Cardiac ventricle fibroblast (primary cell): Measurements from ENCODE around the gene LRP11. TPM values are rescaled to one million over a fixed set of nuclear protein-coding genes. Genes with fewer than 3 reads are reported as not detected.

Source experiments
- total RNA-seq: library from RNA; depleted of rRNA; stranded (reverse); fragments of >200 nt; gene quantifications from 2 replicates; pipeline ENCODE4 v1.2.3, GENCODE V29; 2015

LRP11 gene, protein sequence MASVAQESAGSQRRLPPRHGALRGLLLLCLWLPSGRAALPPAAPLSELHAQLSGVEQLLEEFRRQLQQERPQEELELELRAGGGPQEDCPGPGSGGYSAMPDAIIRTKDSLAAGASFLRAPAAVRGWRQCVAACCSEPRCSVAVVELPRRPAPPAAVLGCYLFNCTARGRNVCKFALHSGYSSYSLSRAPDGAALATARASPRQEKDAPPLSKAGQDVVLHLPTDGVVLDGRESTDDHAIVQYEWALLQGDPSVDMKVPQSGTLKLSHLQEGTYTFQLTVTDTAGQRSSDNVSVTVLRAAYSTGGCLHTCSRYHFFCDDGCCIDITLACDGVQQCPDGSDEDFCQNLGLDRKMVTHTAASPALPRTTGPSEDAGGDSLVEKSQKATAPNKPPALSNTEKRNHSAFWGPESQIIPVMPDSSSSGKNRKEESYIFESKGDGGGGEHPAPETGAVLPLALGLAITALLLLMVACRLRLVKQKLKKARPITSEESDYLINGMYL
- 26.2 and 44.3 TPM in 2 replicates for total RNA-seq

DNA sequence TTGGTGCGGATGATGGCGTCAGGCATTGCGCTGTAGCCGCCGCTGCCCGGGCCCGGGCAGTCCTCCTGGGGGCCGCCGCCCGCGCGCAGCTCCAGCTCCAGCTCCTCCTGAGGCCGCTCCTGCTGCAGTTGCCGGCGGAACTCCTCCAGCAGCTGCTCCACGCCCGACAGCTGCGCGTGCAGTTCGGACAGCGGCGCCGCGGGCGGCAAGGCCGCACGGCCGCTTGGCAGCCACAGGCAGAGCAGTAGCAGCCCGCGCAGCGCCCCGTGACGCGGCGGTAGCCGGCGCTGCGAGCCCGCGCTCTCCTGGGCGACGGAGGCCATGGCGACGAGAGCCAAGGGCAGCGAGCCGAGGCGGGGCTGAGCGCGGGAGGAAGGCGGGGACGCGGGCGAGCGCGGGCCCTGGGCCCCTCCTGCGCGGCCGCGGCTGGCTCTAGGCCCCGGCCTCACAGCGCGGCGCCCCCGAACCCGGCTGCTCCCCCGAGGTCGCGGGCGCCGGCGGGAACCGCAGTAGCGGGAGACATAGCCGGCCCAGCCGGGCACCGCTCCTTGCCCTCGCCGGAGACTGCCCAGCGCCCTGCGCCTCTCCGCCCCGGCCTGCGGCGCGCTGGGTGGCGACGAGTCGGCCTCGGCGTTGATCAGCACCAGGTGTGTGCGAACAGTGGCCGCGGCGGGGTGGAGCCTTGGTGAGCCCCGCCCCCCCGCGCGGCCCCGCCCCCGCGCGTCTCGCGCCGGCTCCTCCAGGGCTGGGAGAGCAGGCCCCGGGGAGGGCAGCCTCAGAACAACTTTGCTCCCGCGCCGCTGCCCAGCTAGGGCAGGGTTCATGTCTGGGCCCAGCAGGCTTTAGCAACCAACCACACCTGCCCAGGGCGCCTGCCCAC is at the start of gene LRP11:
Gene LRP11 (minus strand): TSS at position 662 of the 880 bp plus-strand sequence. CDS start 339 bp downstream, at position 323.

GRCh38 chr6:149897855-149898744 is 33.9 kb upstream of the LRP11 start, which contains the start of gene RAET1E:
Gene RAET1E (minus strand): TSS chr6:149898113. CDS start chr6:149890901, 7,212 bp downstream.

Other genes starting within 250 kb of the LRP11 start
- gene KATNA1, start 215.6 kb downstream of the LRP11 start, total RNA-seq = 10.7 and 27.5 TPM in 2 replicates
- gene LATS1, start 146.3 kb downstream of the LRP11 start, total RNA-seq = 12.5 and 17.7 TPM in 2 replicates
- gene NUP43, start 117.8 kb downstream of the LRP11 start, total RNA-seq = 24.4 and 27.1 TPM in 2 replicates
- gene PCMT1, start 114.6 kb downstream of the LRP11 start, total RNA-seq = 91.9 and 98.0 TPM in 2 replicates
- gene RAET1E, start 33.8 kb upstream of the LRP11 start, total RNA-seq = 0.06 TPM in 1 of 2 replicates, not detected in the other
- gene RAET1G, start 58.8 kb upstream of the LRP11 start, total RNA-seq = 1.9 and 2.8 TPM in 2 replicates
- 0.62 and 1.8 TPM in 2 replicates for gene ULBP2, start 77.7 kb upstream of the LRP11 start, total RNA-seq
- gene ULBP1, start 99.6 kb upstream of the LRP11 start, total RNA-seq = 0.06 and 0.10 TPM in 2 replicates
- gene RAET1L, start 161.2 kb upstream of the LRP11 start, total RNA-seq = not detected in 2 replicates
- 3.0 and 3.2 TPM in 2 replicates for gene ULBP3, start 204.8 kb upstream of the LRP11 start, total RNA-seq